Medulla oblongata (tissue), 1 donor: ENCODE results near the gene KCNMA1.

Source experiments
- DNase-seq: peaks from one replicate; pipeline ENCODE4 v3.0.0-alpha.2; 2015; ENCODE audit errors: extremely low spot score

KCNMA1 gene

GRCh38 chr10:77022671-77023070 is 614.9 kb downstream of the KCNMA1 start:
- no peak for DNase-seq

DNA sequence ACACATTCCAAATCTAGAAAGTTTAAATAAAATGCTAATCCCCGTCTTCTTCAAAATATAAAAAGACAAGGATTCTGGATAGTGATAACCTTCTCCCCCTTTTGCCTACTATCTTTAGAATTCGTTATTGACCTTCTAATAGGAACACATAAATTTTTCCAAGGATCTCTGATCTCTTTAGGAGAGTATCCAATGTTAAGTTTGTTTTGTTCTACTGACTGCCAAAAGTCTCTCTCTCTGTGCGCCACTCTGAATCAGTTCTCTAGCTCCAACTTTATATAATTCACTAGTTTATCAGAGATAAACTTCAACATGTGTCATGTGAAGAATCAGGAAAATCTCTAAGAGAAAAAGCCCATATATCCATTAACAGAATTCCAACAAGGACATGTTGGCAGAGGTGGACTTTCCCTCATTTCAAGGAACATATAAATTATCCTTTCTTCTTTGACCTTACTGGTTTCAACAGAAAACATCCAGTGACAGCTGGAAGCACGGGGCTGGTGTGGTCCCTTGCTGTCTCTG is 615.6 kb downstream of the KCNMA1 start:
- DNase-seq: no peak

DNA sequence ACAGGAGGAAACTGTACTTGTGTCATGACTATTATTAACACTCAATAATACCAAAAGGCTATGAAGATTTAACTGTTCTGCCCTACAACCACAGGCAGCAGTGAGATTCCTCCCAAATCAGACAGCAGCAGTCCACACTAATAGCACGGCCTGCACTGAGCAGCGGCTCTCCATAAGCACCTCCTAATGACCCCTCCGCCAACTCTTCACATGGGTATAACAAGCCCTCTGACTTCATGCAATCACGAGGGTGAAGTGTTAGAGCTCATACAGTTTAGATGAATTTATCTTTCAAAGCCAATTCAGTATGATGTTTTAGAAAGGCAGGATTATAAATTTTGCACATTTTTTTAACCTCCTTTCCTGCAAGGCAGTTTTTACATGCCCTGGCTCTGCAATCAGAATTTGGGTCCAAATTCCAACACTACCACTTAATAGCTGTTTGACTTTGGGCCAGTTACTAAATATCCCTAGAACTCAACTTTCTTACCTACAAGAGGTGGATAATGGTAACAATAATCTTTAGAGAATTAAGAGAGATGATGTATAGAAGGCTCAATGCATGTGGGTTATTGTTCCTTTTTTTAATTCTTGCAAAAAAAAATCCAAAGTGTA is 617.1 kb downstream of the KCNMA1 start:
- no peak for DNase-seq

DNA sequence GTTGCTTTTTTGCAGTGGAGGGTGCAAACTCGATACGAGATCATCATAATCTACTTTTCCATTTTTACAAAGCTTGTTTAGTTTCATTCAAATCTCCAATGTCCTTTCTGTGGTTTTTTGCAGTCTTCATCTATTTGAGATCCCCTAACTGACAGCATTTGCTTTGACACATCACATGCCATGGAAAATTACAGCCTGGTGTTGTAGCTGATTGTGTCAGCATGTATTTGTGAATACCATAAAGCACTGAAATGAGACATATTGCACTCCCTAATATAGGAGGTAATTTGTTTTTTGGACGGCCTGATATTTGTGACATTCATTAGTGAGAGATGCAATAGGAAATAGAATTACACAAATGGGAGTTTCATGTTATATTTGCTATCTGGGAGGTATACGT is 620.8 kb downstream of the KCNMA1 start:
- no peak for DNase-seq

GRCh38 chr10:77016278-77016815 is 621.3 kb downstream of the KCNMA1 start:
- no peak for DNase-seq

DNA sequence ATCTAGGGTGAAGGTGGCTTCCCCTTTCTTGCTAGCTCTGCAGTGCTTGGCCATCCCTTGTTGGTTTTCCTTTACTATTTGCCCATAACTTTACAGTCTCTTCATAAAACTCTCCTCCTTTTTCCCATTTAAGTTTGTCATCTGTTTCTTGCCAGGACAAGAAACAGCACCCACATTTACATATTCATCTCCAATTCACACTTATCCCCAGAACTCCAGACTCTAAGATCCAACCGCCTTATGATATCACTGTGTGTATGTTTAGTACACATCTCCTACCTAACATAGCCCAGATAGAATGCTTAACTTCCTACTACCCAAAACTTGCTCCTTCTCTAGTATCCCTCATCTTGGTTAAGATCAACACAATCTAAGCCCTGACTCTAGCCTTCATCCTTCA is 622.2 kb downstream of the KCNMA1 start:
- no peak for DNase-seq

DNA sequence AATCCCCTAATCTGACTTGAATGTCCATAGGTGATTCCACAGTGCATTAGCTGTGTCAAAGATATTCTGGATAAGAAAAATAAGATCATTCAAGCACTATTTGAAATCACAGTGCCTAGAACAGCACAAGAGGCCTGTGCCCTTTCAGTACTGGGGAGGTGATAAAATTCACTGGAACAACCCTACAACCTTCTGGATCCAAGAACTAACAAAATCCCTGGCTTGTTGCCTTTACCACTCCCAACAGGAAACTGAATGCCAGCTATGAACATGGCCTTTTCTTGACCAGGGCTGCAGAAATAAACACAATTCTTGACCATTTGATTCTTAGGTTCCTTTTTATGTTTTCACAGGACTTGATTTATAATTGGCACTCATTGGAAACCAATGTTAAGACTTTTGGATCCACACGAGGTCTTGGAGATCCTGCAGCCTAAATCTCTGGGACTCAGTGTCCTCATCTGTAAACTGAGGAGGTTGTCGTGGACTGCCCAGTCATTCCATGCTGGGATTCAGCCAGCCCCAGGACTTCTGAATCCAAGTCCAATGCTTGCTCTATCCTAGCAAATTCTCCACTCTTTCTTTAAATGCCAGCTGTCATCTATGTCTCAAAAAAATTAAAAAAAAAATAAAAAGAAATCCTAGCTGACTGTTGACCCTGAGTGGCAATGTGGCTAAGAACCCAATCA is 624.7 kb downstream of the KCNMA1 start:
- no peak for DNase-seq

- DNase-seq: no peak
Measured at GRCh38 chr10:77011874-77012811, 625.5 kb downstream of the KCNMA1 start.

GRCh38 chr10:77010430-77010829 is 627.2 kb downstream of the KCNMA1 start:
- no peak for DNase-seq

DNA sequence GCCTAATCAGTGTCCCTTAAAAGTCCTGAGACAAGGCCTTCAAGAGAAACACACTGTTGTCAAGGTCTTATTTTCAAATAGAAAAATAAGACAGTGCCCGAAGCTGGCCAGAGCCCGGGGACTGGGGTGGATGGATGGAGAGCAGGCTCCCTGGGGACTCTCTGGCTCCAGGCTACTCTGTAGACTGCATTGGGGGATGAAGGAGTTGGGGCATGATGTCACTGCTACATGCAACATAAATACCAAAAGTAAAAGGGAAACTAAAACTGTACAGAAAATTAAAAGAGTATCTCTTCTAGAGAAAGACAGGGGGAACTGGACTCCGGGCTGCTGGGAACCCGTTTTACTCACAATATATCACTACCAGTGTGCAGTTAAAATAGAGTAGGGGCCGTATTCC is 629.8 kb downstream of the KCNMA1 start:
- DNase-seq: no peak

- DNase-seq: no peak
Measured at GRCh38 chr10:77006836-77007511, 630.6 kb downstream of the KCNMA1 start.

DNA sequence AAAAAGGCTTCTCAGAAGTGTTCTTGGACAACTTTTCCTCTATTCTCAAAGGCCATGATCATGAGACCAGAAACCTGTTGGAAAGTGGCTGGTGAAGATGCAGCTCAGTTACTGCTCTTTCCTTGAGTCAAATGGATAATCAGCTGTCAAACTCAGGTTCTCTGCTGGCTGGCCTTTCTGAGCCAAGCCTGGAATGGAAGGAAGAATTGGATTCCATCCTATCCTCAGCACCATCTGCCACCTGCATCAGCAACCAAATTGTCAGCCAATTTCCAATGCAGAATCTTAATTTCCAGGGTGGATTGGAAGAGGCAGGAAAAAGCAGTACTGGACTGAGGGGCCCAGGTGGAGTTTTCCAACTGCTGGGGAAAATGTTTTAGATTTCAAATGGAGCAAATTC is 631.7 kb downstream of the KCNMA1 start:
- DNase-seq: no peak

DNA sequence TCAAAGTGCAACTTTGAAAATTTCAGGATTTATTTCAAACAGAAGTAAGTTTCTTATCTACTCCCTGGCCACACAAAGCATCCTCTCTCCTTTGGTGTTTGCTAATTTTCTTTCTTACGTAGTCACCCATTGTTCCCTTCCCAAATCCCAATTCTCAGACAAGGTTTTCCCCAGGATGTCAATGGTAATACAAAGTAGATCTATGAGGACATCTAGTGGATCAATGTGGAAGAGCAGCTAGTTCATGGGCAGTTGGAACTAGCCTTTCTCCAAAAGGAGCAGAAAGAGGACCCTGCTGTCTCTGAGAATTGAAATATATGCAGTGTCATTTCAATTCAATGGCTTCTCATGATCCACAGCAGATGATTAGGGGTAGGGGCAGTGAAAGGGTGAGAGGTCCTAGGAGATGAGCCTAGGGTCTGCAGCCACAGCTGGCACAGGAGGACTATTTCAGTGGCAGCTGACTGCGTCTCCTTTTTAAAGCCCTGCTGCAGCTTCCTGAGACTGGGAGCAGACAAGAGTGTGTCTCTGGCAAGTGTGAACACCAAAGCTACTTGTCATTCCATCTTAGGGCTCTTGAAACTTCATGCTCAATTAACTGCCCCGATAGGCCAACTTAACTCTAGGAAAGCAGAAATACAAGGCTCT is 632.6 kb downstream of the KCNMA1 start:
- peak; percentile 68 for DNase-seq

GRCh38 chr10:77002872-77003271 is 634.7 kb downstream of the KCNMA1 start:
- no peak for DNase-seq

- no peak for DNase-seq
Measured at GRCh38 chr10:77001206-77001605, 636.4 kb downstream of the KCNMA1 start.

DNA sequence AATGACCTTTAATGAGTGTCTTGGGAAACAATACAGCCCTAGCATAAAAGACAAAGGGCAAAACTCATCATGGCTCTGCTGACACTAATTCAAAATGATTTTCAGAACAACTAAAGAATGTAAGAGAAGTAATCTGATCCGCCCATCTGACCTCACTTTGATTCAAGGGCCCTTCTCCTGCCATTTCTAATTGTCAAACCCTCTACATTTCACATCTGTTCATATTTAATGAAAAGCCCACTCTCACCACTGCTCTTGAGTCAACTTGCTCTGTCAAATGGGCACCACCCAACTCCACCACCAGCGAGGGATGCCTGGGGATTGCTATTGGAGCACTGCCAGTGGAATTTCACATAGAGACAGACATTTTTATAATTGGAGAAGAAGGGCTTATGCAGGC is 639.2 kb downstream of the KCNMA1 start:
- DNase-seq: no peak

DNA sequence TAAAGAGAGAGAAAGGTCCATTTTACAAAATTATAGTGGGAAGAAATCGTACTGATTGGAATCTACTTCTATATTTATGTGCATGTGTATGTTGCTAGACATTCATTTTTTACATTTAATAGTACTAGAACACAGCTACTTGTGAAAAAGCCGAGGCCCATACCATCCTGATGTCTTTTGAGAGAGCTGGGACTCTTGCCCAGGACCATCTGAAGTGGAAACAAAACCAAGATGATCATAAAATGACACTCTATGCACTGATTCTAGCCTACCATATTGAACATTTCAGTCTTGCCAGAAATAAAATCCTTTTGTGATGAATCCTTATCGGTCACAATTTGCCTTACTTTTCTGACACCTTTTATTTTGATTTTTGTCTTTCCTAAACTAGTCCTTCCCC is 640.0 kb downstream of the KCNMA1 start:
- DNase-seq: no peak

- DNase-seq: no peak
Measured at GRCh38 chr10:76995023-76995422, 642.6 kb downstream of the KCNMA1 start.

DNA sequence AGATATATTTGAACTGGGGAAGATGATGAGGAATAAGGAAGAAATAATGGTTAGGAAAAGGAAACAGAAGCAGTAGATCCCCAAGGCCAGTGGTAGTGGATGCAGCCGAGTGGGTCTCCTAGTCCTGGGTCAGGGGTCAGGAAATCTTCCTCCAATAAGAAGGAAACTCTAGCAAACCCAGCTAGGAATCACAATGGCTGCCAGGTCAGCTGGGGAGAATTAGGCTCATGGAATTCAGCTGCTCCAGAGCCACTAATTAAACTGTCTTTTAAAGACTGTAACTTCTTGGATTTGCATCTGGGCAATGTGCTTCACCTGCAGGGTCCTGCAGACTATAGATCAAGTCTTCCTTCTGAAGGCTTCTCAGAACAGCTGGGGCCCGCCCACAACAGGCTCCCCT is 644.4 kb downstream of the KCNMA1 start:
- no peak for DNase-seq

DNA sequence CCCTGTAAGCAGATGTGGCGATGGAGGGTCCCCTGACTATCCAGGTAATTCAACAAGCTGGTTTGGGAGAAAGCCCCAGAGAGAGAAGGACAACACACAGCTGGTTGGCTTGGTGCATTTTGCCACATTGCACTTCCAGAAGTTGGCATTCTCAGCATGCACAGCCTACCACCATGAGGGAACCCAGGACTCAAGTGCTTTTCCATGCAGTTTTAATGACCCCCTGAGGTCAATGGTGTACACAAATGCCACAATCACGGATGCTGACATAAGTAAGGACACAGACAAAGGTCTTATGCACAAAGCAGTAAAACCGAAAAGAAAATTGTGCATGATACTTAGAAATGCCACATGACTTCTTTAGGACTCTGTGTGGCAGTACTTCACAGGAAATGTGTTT is 645.1 kb downstream of the KCNMA1 start:
- no peak for DNase-seq

- no peak for DNase-seq
Measured at GRCh38 chr10:76991621-76992020, 646.0 kb downstream of the KCNMA1 start.
